Osteocyte (in vitro differentiated cells): ENCODE results near the gene RHPN2. TPM values are rescaled to one million over a fixed set of nuclear protein-coding genes. Genes with fewer than 3 reads are reported as not detected.
A peak's percentile ranks its signal among the peaks of the same experiment; 100 is the strongest.

Experiments
- DNase-seq: peaks from one replicate; pipeline ENCODE4 v3.0.0; 2021; ENCODE audit warnings: mixed read lengths; ENCODE audit not compliant: unreplicated experiment; ENCODE audit errors: extremely low spot score
- H3K27ac Mint-ChIP-seq: one replicate; pipeline ENCODE4 v1.8.0; 2021; ENCODE audit warnings: mild to moderate bottlenecking, mixed read lengths; ENCODE audit not compliant: unreplicated experiment
- H3K27me3 Mint-ChIP-seq: one replicate; pipeline ENCODE4 v1.8.0; 2021; ENCODE audit warnings: mixed read lengths; ENCODE audit not compliant: unreplicated experiment
- H3K36me3 Mint-ChIP-seq: one replicate; pipeline ENCODE4 v1.8.0; 2021; ENCODE audit warnings: mixed read lengths; ENCODE audit not compliant: unreplicated experiment
- H3K4me1 Mint-ChIP-seq: one replicate; pipeline ENCODE4 v1.8.0; 2021; ENCODE audit warnings: mixed read lengths; ENCODE audit not compliant: unreplicated experiment
- H3K4me3 Mint-ChIP-seq: one replicate; pipeline ENCODE4 v1.8.0; 2021; ENCODE audit warnings: mild to moderate bottlenecking, moderate library complexity, mixed read lengths; ENCODE audit not compliant: unreplicated experiment
- H3K9me3 Mint-ChIP-seq: one replicate; pipeline ENCODE4 v1.8.0; 2021; ENCODE audit warnings: mixed read lengths; ENCODE audit not compliant: unreplicated experiment
- total RNA-seq: library from RNA; stranded (reverse); gene quantifications from 2 replicates; pipeline ENCODE4 v1.2.1, GENCODE V29; 2021
- TF ChIP-seq, protein P1 (sequence below): fragments of 200-600 bp; sonication (generic); IDR thresholded peaks from 2 replicates; pipeline ENCODE4 v1.5.0; 2021; ENCODE audit warnings: antibody characterized with exemption, mild to moderate bottlenecking, moderate library complexity

Gene RHPN2
- total RNA-seq, 1 donor from 2014 or later: 4.0 TPM

DNA sequence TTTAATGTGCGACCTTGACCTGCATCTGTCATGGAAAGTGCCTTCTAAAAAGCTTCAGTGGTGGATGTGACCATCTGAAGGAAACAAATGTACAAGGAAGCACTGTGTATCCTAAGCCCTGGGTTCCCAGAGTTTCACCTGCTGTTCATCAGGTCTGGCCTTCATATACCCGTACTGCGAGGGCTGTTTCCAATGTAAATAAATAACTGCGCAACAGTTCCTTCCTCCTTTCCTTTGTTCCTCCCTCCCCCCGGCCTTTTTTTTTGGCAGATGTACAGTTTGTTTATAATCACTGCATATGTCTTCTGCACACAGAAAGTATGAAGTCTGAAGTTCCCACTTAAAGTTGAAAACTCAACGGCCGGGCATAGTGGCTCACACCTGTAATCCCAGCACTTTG lies 87.4 kb downstream of the RHPN2 start:
- no peak overlapping the region for H3K4me3 Mint-ChIP-seq
- H3K9me3 Mint-ChIP-seq: no peaks in the 10 kb centered on the region
- H3K4me1 Mint-ChIP-seq: peaks cover 2% of the 10 kb centered on the region
- no peak for DNase-seq
- no peaks in the 10 kb centered on the region for H3K27me3 Mint-ChIP-seq
- TF ChIP-seq, protein P1, sequence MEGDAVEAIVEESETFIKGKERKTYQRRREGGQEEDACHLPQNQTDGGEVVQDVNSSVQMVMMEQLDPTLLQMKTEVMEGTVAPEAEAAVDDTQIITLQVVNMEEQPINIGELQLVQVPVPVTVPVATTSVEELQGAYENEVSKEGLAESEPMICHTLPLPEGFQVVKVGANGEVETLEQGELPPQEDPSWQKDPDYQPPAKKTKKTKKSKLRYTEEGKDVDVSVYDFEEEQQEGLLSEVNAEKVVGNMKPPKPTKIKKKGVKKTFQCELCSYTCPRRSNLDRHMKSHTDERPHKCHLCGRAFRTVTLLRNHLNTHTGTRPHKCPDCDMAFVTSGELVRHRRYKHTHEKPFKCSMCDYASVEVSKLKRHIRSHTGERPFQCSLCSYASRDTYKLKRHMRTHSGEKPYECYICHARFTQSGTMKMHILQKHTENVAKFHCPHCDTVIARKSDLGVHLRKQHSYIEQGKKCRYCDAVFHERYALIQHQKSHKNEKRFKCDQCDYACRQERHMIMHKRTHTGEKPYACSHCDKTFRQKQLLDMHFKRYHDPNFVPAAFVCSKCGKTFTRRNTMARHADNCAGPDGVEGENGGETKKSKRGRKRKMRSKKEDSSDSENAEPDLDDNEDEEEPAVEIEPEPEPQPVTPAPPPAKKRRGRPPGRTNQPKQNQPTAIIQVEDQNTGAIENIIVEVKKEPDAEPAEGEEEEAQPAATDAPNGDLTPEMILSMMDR: no peak
- no peaks in the 10 kb centered on the region for H3K36me3 Mint-ChIP-seq
- no peak overlapping the region for H3K27ac Mint-ChIP-seq

DNA sequence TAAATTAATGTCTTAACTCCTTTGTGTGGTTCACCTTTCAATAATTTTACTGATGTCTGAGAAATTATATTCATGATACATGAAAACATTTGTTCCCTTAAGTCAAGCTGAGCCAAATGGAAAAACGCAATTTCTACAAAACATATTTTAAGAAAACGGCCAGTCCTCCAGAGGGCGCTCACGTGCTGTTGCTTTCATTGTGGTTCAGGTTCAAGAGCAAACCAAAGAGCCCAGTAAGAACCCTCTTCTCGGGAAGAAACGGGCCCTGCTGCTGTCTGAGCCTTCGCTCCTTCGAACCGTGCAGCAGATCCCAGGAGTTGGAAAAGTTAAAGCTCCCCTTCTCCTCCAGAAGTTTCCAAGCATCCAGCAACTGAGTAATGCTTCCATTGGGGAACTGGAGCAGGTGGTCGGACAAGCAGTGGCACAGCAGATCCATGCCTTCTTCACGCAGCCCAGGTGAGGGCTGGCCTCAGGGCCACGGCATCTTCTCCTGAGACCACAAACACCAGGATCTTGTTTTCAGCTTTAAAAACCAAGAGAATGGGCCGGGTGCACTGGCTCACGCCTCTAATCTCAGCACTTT lies 88.4 kb downstream of the RHPN2 start:
- Mint-ChIP-seq H3K4me1 (peaks cover 4% of the 10 kb centered on the region), H3K4me3 (no peak overlapping the region), H3K9me3 (no peaks in the 10 kb centered on the region), H3K36me3 (no peaks in the 10 kb centered on the region), H3K27me3 (no peaks in the 10 kb centered on the region), H3K27ac (no peak overlapping the region)
- TF ChIP-seq, protein P1: peak; percentile 83
- peak; percentile 87 for DNase-seq

DNA sequence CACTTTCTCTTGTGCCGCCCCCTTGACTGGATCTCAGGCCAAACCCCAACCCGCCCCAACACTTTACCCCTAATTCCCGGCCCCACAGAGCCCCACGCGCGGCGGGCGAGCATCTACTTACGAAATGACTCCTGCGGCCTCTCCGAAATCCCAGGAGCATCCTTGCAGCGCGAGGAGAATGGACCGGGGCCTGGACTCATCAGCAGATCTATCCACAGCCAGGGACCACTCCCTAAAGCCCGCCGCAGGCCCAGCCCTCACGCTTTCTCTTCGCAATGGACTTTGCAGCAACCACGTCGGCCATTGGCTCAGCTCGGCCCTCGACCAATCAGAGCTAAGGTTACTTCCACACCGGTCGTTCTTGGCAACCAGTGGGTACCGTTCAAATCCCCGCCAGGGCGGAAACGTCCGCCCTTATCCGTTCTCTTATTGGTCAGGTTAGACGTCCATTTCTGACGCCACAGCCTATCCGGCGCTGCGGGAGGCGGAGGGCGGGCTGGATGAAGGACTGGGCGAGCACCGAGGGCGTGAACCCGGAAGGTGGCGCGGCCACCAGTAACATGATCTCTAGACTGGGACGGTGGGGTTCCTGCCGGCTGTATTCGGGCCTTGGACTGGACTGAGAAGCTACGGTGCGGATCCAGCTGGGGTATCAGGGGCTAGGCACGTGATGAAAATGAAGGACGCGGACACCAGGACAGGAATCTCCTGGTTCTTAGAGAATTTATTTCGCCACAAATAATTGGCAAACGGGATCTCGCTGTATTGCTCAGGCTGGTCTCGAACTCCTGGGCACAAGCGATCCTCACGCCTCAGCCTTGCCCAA lies 92.8 kb downstream of the RHPN2 start, which contains the start of the genes CEP89 and FAAP24:
Gene CEP89, minus strand, starts transcription at position 244 of the 826 bp plus-strand sequence. Its CDS starts 84 bp downstream, at position 160.
Gene FAAP24, plus strand, starts transcription at position 528 of the 826 bp plus-strand sequence. CDS start 955 bp downstream, outside the sequence.
- TF ChIP-seq, protein P1: no peak
- Mint-ChIP-seq H3K36me3 (no peaks in the 10 kb centered on the region), H3K27me3 (no peaks in the 10 kb centered on the region), H3K4me3 (peak within 1 kb of the TSS; percentile 98), H3K4me1 (peaks cover 10% of the 10 kb centered on the region), H3K9me3 (no peaks in the 10 kb centered on the region), H3K27ac (peak within 1 kb of the TSS; percentile 96)
- DNase-seq: peak; percentile 99

DNA sequence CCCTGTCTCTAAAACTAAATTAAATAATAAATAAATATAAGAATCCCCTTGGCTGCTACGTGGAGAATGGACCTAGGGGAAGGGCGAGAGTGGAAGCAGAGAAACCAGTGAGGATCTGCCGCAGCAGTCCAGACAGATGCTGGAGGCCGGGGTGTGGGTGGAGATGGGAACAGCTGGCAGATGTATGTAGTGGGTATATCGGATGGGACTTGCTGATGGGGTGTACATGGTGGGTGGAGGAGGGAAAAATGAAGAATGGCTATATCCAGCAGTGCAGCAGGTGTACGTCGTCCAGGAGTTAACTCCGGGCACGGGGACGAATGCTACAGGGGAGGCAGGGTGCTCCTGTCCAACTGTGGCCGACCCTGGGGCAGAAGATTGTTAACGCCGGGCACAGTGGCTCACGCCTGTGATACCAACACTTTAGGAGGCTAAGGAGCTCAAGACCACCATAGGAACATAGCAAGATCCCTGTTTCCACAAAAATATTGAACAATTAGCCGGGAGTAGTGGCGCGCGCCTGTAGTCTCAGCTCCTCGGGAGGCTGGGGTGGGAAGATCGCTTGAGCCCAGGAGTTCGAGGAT lies 93.6 kb downstream of the RHPN2 start:
- H3K27ac Mint-ChIP-seq: peak overlapping the region; percentile 96
- peaks cover 10% of the 10 kb centered on the region for H3K4me1 Mint-ChIP-seq
- H3K9me3 Mint-ChIP-seq: no peaks in the 10 kb centered on the region
- H3K27me3 Mint-ChIP-seq: no peaks in the 10 kb centered on the region
- TF ChIP-seq, protein P1: no peak
- H3K4me3 Mint-ChIP-seq: peak overlapping the region; percentile 98
- H3K36me3 Mint-ChIP-seq: no peaks in the 10 kb centered on the region
- DNase-seq: no peak

DNA sequence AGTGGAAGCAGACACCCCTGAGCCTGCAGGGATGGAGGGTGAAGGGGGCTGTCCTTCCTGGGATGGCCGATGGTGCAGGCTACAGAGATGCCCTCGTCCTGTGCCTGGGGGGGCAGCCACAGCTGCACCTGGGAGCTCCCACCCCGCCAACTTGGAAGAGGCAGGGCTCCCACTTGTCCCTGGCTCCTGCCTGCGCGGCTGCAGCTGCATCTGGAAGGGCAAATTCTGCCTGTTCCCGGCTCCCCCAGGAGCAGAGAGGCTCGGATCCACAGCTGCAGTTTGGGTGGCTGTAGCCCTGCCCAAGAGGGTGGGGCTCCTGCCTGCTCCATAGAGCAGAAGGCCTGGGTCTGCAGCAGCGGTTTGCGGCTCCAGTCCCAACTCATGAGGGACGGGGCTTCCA lies 95.1 kb downstream of the RHPN2 start:
- peak overlapping the region; percentile 11 for H3K4me3 Mint-ChIP-seq
- TF ChIP-seq, protein P1: no peak
- peaks cover 10% of the 10 kb centered on the region for H3K4me1 Mint-ChIP-seq
- no peak for DNase-seq
- H3K36me3 Mint-ChIP-seq: peaks cover under 1% of the 10 kb centered on the region
- H3K27ac Mint-ChIP-seq: no peak overlapping the region
- no peaks in the 10 kb centered on the region for H3K27me3 Mint-ChIP-seq
- no peaks in the 10 kb centered on the region for H3K9me3 Mint-ChIP-seq
